Stimulated activated CD4-positive, alpha-beta T cell treated with anti-CD3 and anti-CD28 coated beads, Interleukin-4, amount 100 ng/mL, for 4 hours (primary cell): ENCODE measurements around the gene TENT5C.

Experiments used
- DNase-seq, 2 experiments: peaks; one replicate each; pipeline ENCODE4 v3.0.0-alpha.2; 2020

TENT5C gene

DNA sequence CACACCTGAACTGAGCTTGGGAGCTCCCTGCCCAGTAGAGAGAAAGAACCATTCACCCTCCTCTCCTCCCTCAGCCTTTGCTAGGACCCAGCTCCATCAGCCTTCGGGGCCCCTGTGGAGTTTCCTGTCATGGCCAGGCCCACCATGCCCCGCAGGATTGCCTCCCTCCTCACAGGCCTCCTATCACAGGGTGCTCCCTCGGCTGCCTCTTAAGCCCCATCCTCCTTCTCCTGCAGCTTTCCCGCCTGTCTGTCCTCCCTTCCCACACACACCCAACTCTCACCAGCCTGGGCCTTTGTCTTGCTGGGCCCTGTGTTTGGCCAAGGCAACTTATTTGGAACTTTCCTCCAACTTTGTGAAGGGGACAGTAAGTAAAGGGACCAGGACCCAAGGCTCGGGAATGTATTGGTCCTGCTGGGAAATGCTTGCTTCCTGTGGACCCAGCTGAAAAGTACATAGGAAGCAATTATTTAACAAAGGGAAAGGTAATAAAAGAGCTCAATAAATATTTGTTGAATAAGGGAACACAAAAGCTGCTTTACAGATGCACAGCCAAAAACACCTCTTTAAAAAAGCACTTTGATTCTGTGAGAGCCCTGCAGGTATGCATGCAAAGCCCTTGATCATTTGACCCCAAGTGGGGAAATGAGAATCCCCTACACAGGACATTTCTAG lies 31.6 kb upstream of the TENT5C start:
- no peak for DNase-seq

DNA sequence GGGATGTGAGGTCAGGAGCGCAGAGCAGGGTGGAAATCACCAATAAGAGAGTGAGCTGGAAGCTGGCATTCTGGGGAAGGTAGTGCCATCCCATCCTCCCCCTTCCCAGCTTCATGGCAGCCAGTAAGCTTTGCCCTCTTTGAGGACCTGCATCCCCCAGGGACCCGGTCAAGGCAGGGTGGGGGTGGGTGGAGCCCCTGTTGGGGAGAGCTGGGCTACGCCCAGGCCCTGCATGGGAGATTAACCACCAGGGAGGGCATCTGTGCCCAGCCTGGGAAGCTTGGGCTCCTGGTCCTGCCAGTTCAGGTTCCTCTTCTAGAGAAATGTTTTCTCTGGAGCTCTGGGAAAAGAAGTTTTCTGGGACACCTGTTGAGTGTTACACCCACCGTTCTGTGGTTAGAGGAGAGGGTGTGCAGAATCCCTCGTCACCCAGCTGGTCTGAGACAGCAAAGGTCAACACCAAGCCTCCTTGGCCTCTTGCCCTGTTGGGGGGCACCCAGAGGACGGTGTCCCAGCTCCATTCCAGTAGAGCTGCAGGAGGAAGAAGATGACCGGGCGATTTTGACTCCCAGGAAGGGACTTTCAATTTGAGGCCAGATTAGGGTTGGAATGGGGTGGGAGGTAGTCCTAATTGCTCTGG lies 30.1 kb upstream of the TENT5C start:
- no peak for DNase-seq

DNA sequence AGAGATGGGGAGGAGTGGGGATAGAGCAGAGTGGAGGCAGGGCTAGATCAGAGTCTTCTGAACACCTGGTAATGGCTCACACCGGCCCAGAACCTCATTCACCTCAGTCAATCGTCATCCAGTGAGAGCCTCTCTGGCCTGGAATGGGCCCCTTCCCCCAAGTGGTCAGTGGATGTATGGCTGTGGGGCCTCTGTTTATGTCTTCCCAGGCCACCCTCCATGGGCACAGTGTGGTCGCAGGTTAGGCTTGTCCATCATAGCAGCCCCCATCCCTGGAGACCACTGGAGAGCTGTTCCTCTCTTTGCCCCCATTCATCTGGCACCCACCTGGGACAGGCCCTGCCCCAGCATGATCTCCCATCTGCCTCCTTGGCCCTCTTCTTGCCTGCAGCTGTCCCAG lies 29.6 kb upstream of the TENT5C start:
- no peak for DNase-seq

DNA sequence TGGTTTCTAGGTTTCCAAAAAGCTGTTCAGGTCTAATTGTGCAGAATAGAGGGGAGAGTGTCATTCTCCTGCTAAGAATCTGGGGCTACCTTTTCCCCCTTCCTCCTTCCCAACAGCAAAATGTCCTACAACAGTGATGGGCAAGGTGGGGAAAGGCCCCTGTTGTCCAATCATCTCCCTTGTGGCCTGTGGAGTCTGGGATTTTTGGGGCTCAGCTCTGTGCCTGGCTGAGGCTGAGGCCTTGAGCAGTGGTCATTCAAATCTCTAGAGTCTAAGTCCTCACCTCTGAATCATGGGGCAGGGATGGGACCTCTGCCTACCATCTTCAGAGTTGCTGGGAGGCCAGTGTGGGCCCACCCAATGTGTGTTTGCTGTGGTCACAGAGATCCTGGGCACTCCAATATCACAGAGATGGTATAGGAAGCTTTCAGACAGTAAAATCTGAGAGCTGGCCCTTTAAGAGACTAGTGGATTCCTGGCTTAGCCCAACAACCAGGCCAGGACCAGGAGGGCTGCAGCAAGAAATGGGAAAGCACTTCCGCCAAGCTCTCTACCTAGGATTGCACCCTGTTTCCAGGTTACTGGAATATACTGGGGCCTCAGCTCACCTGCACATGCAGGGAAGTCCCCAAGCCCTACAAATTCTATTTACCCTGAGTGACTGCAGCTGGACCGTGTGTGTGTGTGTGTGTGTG lies 28.5 kb upstream of the TENT5C start:
- DNase-seq: no peak

DNA sequence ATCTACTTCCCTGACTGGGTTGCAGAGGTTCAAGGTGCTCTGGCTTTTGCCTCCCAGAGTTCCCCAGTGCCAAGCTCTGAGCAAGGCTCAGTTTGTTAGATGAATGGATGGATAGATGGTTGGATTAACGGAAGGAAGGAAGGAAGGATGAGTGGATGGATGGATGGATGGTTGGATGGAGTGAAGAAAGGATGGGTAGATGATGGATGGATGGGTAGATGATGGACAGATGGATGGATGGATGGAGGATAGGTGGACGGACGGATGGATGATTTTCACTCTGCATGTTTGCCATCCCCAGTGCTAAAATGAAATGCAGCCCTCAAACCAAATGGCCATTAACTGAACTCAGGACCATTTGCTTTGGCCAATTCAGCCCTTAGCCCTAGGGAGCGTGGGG lies 27.4 kb upstream of the TENT5C start:
- no peak for DNase-seq

DNA sequence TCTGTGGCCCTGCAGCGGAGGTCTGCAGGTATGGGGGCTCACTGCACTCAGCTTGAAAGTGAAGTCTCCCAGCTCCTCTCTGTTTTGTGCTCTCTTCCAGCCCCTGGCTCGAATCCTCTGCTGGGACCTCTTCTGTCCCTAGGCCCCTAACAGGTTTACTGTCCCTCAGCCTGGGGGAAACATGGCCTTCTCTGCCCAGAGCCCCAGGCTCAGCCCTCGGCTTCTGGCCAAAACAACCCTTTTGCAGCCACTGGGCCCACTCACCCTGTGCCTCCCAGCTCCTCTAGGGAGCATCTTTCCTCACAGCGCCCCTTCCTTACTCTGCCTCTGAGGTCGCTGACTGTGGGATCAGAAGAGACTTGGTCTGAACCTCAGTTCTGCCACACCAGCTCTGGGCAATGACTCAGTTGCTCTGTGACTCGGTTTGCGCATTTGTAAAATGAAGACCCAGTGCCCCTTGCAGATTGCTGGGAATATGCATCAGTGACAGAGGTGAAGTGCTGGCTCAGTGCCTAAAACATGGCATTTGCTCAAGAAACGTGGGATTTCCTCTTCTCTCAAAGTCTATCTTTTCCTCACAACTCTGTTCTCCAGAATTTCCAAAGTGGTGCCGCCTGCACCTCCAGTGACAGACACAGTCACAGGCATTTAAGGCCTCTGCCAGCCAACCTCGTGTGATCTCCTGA lies 26.5 kb upstream of the TENT5C start:
- DNase-seq: no peak

DNA sequence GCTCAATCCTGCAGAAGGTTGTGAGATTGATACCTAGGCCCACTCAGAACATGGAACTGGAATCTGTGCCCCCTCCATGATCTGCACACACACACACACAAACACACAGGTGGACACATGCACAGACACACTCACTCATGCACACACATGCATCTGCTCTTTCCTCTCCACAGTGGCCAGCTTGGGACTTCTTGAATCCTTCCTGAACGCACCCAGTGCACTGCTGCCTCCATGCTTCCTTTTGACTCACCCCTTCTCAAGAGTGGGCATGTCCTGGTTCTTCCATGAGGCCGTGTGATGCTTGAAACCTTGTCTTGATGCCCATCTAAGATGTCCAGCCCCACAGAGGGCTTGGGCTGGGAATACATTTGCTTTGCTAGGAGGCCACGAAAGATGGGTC lies 25.4 kb upstream of the TENT5C start:
- no peak for DNase-seq

DNA sequence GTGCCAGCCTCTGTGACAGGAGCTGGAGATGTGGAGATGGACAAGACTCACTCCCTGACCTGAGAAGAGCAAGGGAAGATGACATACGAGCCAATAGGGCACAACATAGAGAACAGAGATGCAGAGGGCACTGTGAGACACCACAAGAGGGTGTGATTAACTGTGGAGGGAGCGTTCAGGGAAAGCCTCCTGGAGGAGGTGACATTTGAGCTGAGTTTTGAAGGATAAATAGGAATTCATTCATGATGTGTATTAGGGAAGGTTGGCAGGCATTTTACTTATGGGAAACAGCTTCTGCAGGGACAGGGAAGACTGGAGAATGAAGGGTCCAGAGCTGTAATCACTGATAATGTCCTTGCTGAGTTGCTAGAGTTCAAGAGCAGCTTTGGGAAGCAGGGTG lies 25.0 kb upstream of the TENT5C start:
- DNase-seq: no peak

DNA sequence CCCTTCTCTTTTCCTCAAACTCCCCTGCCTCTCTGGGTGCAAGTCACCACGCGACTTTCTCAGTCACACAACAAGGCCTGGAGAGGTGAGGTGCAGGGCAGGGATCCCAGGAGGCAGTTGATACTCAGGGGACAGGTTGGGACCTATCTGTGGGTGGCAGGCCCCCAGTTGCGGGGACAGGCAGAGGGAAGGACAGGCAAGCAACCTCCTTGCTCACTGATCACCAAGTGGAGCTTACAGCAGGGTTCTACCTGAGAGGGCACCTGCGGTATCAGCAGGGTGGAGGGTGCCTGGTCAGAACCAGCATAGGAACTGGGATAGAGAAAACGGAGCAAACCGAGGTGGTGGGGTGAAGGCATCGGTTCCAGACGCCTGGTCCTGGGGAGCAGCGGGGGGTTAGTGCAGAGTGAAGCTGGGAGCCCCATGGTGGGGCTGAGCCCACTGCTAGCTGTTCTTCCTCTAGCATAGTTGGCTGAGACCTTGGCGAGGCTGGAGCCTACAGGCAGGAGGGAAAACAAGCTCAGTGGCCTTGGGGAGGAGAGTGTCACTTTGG lies 24.4 kb upstream of the TENT5C start:
- no peak for DNase-seq

DNA sequence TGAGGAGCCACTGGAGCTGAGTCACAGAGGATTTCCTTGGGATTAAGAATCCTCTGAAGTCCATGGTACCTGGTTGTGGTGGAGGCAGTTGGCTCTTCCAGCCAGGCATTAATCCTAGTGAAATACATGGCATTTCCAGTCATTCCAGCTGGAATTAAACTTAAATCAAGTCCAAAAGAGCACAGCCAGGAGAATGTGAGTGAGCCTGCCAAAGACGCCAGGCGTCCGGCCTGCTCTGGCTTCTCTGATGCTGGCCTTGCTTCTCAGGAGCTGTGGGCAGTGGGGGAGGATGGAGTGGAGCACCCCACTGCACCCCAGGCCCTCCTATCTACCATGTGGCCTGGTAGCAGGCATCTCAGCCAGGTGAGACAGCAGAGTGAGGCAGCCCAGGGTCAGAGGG lies 23.4 kb upstream of the TENT5C start:
- DNase-seq: no peak

DNA sequence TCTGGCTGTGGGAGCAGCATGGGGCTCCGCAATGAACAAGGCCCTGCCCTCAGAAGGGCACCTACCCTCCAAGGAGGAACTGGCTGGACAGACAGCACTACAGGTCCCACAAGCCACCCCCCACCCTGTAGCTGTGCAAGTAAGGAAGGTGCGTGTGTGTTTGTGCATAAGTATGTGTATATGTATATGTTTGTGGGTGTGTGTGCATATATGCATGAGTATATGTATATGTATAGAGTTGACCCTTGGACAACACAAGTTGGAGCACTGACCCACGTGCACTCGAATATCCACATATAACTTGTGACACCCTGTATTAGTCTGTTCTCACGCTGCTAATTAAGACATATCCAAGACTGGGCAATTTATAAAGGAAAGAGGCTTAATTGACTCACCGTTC lies 22.6 kb upstream of the TENT5C start:
- DNase-seq: no peak

DNA sequence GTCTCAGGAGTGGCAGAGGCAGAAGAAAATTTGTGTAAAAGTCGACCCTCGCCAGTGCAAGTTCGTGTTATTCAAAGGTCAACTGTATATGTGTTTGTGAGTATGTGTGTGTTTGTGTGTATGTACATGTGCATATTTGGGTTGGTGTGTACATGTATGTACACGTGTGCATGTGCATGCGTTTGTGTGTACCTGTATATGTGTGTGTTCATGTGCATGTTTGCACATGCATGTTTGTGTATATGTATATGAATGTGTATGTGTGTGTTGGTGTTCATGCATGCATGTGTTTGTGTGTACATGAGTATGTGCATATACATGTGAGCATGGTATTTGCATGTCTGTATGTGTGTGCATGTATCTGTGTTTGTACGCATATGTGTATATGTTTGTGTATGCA lies 21.7 kb upstream of the TENT5C start:
- no peak for DNase-seq

DNA sequence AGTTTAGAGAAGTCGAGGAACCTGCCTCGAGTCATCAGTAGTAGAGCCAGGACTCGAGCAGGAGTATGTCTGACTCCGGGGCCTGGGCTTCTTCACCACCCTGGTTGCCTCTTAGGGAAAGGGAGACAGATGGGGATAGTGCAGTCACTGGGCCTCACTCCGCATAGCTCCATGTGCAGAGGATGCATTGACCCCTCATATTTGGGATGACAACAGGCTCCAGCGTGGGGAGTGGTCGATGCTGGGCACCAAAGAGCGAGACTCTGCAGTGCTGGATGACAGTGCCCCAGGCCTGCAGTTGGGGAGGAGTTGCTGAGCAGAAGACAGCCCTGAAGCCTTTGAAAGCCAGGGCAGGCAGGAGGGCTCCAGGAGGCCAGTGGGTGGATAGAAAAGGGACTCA lies 20.8 kb upstream of the TENT5C start:
- DNase-seq: no peak

DNA sequence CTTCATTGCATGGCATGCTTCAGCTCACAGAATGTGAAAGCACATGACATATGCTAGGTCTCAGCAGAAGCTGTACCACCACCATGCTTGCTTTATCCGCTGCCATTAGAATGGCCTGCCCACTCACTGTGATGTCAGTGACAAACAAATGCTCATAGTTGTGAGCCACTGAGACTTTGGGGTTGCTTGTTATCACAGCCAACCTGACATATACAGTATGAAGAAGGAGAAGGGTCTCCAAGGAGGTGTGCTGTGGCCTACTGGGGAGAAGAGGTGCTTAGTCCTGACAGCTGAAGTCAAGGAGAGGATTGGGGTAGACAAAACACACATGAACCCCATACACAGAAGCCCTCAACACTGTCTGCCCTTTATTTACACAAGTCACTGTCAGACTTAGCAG lies 19.5 kb upstream of the TENT5C start:
- no peak for DNase-seq

DNA sequence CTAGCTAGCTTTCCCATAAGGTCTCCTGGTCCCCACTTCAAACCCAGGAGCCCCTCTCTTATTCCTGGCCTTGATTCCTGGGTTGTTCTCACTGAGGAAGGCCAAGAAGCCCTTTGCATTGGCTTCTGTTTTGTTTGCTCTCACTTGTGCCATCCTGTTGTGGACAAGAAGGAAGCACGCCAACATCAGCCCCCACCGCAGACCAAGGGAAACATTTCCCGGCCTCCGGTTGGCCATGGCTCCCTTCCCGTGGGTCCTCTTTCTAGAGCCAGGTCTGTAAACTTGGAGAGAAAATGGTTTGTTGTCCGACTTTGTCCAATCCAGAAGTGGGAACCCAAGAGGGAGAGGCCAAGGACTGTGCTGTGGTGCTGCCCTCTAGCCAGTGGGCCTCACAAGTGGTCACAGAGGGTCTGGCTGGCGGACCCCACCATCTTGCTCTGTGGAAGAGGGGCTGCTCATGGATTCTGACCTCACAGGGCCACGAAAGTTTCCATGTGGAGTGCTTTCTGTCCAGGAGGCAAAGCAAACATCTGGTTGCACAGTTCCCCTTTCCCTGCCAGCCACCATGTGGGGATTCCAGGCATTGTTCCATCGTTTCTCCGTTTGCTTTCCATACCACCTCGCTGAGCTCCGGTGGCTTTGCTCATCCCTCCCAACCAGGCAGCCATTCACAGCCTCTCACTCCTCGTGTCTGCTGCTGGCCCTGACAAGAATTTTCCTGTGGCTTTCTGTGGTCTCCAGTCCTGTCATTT lies 18.9 kb upstream of the TENT5C start:
- DNase-seq: no peak

DNA sequence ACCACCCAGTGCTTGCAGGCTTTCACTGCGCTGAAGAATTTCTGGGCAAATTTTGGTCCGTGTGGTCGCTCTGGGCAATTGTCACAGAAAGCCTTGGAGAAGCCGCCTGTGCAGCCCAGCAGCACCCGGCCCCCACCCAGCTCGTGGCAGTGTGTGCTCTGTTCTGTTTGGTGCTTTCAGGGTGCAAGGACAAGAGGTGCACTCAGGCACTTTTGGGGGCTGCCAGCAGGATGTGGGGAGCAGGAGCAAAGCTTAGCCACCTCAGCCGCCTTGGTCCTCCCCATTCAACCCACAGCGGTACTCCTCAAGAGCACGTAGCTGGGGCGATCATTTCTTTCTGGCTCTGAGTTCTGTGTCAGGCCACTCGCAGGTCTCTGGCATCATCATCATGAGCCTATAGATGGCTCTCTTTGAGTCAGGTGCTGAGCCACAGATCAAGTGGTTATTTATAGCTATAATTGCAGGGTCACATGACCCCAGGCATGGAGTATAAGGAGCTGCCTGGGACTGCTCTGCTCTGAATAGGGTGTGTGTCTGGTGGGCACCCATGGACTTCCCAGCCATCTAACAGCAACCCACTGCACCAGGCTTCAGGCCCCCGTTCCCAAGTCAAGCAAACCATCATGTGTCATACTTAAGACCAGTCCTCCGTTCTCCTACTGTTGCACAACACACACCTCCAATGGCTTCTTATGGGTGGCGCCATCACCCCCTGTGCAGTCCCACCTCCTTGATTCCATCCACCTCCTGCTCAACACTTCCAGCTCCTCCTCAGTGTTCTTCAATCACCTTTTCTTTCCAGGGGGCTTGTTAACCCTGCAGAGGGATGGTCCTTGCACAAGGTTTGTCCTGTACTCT lies 18.1 kb upstream of the TENT5C start:
- no peak for DNase-seq

DNA sequence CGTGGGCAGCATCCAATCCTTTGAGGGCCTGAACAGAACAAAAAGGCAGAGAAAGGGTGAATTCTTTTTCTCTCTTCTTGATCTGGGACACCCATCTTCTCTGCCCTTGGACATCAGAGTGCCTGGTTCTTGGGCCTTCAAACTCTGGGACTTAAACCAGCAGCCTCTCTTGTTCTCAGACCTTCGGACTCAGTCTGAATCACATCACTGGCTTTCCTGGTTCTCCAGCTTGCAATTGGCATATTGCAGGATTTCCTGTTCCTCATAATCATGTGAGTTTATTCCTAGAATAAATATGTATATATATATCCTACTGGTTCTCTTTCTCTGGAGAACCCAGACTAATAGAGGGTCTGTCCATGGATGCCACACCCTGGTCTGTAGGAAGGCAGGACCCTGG lies 16.3 kb upstream of the TENT5C start:
- no peak for DNase-seq

DNA sequence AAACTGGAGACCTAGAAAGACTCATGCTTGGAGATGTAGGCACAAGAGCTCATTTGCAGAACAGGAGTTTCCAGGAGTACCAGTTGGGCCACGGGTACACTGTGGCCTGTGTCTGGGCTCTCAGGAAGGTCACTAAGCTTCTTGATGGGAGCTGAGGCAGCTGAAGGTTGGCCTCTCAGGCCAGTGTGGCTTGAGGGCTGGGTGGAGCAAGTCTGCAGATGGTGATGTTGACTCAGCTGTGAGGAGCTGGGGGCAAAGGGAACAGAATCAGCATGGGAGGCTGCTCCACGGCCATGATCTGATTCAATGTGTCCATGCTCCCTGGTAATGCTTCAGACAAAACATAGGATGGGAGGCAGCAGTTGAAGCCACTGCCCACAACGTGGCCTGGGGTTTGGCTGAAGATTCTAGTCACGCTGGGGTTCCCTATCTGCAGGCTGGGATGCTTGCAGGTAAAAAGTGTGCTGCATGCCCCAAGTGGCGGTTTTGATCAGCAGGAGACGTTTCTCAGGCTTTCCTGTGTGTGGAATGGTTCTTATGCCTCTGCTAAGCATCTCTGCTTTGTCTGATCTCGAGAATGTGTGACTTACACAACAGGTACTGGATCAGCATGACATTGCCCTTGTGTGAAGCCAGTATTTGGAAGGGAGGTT lies 15.4 kb upstream of the TENT5C start:
- DNase-seq: no peak

DNA sequence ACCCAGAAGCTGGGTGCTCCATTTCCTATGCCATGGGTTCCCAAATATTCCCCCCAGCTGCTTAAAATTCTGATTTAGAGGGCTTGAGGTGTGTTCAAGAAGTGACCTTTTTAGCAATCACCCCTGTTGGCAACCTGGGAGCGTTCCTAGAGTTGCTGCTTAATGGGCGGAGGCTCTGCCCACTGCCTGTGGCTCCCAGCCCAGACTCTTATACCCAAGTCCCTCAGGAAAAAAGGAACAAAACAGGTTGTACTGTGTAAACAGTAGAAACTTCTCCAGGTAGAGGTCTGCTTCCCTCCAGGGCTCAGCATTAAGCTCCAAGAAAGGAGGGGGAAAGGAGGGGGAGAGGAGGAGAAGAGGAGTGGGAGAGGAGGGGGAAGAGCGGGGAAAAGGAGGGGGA lies 14.6 kb upstream of the TENT5C start:
- no peak for DNase-seq

DNA sequence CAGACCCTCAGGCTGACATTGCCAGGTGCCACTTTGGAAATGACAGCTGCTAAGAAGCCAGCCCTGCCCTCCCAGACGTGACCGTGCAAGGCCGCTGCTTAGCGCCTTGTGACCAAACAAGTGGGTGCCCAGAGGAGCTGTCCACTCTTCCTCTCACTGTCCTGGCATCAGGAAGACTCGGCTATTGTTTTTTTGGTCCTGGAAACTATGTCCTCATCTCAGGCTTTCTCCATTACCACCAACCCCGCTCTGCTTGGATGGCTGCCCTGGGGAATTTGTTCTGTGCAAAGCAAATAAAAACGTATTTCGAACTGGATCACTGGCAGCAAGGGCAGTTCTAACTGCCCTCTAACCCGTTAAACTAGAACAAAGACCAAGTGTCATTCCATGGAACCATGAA lies 13.7 kb upstream of the TENT5C start:
- no peak for DNase-seq

DNA sequence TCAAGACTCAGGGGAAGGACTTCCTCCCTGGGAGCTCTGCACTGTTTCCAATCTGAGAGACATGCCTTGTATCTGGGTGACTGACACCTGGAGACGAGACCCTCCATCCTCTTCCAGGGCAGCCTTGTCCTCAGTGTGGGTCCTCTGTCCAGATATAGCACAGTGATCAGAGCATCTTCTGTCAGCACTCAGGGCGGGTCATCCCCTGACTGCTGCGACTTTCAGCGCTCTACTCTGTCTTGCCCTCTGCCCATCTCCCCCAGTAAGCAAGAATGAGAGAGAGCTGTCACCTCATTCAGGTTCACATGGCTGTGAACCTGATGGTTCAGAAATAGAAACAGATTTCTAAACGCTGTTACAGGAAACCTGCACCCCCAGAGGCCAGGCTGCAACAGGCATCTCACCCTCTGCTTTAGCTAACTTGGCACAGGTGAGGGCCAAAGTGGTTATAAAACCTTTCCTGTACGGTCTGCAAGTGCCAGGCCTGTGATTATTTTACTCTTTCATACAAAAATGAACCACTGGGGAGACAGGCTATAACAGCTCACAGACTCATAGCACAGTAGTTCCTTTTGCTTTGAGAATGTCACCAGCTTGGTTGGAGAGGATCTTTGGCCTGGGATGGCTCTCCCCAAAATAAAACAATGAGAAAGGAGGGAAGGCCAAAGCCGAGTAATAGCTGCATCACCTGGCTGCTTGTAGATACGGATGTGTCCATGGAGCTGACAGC lies 11.4 kb upstream of the TENT5C start:
- DNase-seq: no peak
